Embryonic facial prominence (tissue), 1 donor: ENCODE results near the gene ZNF629.

Experiments used
- DNase-seq: peaks from one replicate; pipeline ENCODE4 v3.0.0-alpha.2; 2016; ENCODE audit errors: extremely low spot score

Gene ZNF629

GRCh38 chr16:30786115-30786935 lies 680 bp downstream of the ZNF629 start:
- no peak for DNase-seq

- DNase-seq, result no peak
Measured at GRCh38 chr16:30785126-30786106, 1.6 kb downstream of the ZNF629 start.

DNA sequence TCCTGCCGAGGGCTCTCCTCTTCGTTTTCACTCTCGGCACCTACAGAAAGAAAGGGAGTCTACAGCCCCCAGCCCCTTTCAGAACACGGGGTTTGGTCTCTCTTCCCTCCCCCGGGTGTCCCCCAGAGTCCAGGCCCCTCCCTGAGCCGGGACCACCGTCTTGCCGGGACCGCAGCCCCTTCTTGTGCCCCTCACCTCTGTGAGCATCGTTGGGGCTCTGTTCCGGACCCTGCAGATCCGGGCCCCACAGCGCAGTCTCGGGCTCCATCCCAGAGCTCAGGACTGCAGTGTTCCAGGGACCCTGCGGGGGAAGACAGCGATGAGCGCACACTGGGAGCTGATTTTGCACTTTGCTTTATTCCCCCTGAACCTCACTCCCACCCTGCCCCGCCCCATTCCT lies 2.8 kb downstream of the ZNF629 start:
- no peak for DNase-seq

DNA sequence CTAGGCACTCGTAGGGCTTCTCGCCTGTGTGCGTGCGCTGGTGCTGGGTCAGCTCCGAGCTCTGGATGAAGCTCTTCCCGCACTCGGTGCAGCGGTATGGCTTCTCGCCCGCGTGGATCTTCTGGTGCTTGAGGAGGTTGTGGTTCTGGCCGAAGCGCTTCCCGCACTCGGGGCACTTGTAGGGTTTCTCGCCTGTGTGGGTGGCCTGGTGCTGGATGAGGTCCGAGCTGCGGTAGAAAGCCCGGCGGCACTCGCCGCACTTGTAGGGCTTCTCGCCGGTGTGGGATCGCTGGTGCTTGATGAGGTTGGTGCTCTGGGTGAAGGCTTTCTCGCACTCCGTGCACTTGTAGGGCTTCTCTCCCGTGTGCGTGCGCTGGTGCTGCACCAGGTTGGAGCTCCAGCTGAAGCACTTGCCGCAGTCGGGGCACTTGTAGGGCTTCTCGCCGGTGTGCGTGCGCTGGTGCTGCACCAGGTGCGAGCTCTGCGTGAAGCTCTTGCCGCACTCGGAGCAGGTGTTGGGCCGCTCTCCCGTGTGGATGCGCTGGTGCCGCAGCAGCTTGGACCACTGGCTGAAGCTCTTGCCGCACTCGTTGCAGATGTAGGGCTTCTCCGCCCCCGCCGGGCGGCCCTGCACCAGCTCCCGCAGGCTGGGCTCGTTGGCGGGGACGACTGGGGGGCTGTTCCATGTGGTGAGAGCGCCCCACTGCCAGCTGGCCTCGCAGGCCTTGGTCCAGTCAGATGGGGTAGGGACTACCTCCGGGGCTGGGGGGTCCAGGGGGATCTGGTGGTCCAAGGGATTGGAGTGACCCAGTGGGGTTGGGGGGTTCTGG lies 3.5 kb downstream of the ZNF629 start:
- DNase-seq, result no peak

GRCh38 chr16:30782486-30783279 lies 4.3 kb downstream of the ZNF629 start:
- DNase-seq, result no peak

GRCh38 chr16:30780549-30780948 lies 6.5 kb downstream of the ZNF629 start:
- no peak for DNase-seq

- DNase-seq, result no peak
Measured at GRCh38 chr16:30780021-30780420, 7.0 kb downstream of the ZNF629 start.

DNA sequence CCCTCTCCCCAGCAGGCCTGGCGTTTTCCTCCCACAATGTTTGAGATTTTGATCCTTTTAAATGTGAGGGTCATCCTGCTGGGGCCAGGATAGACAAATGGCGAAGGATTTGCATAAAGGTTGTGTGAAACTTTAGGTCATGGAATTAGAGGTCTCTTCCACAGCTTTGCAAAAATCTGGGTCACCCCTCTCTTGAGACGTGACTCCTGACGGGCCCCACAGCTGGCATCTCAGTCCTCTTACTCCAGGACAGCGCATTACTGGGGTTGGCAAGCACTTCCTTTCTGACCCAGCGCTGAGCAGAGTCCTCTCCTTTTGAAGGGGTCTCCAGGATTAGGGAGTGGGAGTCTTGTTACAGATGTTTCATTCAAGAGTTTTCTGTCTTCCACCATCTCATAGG lies 7.4 kb downstream of the ZNF629 start:
- no peak for DNase-seq

DNA sequence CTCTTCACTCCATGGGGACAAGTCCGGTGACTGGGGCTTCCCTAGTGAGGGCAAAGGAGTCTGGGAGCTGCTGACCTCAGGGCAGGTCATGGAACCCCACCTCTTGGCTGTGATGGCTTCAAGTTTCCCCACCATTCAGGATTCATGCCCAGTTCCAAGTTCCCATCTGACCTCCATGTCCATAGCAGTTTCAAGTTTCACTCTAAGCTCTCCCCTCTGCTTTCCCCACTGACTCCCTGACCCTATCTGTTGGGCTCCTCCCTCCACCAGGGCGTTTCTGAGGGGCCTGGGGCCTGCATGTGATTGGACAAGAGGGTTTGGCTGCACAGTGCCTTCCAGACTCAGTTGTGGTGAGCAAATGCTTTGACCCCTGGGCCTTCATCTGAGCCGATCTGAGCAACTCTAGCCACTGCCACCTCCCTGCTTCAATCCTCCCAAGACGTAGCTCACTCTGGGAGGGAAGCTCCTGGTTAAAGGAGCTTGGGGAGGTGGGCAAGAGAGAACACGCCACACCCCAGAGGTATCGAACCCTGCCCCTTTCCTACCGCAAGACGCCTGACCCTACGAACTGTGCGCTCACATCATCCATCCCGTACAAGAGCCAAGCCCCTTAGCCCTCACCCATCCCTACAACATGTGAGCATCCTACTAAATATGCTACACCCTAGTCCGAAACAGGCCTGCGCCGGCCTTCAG lies 8.3 kb downstream of the ZNF629 start:
- no peak for DNase-seq

DNA sequence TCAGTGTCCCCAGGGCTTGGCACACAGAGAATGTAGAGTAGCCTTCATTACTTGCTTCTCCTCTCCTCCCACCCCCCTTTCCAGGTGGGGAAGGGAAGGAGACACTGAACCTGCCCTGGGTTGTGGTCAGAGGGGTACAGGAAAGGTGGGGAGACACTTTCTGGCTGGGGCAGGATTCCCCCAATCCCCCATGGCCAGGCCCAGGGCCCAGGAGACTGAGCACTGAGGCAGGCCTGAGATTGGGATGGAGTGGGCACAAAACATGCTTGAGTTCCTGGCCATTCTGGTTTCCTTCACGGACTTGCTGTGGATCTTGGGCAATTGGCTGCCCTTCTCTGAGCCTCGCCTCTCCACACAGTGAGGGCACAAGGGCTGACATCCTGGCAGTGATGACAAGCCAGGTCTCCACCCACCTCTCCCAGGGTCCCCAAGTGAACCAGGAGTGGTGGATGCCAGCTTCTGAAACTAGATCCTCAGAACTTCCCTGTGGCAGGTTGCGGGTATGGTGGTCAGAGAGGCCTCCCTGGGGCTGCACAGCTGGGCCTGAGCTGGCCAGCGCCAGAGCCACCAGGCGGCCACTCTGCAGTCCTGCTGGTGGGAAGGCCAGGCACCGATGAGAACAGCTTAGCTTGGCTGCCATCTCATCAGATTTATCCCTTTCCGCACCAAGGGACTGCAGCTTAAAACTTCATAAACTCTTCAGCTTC lies 9.3 kb downstream of the ZNF629 start:
- no peak for DNase-seq

DNA sequence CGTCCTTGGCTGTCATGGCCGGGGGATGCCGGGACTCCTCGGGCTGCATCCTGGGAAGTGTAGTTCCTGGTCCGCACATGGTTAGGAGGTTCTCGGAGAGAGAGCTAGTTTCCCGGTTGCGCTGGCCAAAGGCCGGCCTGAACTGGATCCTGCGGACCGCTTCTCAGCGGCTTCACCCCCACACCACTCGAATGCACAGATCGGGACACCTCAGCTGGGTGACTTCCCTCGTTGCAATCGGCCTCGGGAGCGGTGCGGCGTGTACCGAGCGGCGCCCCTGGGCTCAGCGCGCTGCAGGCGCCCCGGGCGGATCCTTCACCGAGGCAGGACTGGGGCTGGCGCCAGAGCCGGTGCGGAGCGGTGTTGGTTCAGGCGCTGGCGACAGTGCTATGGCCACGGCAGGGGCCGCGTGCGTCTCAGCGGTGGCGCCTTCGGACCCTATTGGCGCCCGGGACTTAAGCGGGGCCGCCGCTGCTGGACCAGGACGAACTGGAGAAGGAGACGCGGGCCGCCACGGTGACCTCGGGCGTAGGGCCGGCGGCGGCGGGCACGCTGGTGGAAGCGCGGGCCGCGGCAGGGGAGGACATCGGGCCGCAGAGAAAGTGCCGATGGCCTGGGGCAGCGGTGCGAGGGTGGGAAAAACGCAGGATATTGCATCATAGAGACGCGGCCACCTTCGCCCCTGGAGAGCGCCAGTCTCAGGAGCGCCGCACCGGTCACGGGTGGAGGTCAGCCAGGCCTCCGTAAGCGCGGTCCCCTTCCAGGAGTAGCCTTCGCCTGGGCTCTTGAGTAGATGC lies 11.4 kb downstream of the ZNF629 start:
- DNase-seq, result peak; percentile 55

- DNase-seq, result no peak
Measured at GRCh38 chr16:30775131-30775391, 11.9 kb downstream of the ZNF629 start.

GRCh38 chr16:30774367-30775130 lies 12.5 kb downstream of the ZNF629 start:
- no peak for DNase-seq

DNA sequence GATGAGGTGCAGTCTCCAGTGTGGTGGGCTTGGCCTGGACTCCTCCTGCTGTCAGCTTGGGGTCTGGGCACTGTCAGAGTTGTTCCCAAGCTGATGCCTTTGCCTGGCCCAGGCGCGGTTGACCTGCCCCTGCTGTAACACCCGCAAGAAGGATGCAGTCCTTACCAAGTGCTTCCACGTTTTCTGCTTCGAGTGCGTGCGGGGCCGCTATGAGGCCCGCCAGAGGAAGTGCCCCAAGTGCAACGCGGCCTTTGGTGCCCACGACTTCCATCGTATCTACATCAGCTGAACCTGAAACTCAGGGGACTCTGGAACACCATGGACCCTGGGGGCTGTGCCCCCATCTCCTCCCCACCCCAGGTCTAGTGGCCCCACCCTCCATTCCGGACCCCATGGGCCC lies 13.2 kb downstream of the ZNF629 start:
- no peak for DNase-seq

- no peak for DNase-seq
Measured at GRCh38 chr16:30771726-30772125, 15.3 kb downstream of the ZNF629 start.

DNA sequence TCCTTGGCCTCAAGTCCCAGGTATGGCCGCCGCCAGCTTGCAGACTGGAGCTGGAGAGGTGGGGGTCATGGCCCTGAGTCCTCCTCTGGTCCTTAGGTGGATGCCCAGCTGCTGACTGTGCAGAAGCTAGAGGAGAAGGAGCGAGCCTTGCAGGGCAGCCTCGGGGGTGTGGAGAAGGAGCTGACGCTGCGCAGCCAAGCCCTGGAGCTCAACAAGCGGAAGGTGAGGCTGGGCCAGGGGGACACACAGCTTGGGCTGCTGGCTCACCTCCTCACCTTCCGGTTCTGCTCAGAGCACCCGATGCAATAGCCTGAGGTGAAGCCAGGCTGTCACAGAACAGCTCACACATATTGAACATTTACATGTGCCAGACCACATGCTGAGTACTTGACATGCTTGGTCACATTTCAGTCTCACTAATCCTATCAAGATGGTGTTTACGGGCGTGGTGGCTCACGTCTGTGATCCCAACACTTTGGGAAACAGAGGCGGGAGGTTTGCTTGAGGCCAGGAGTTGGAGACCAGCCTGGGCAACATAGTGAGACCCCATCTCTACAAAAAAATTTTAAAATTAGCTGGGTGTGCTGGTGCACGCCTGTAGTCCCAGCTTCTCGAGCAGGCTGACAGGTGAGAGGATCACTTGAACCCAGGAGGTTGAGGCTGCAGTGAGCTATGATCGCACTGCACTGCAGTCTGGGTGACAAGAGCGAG lies 17.5 kb downstream of the ZNF629 start:
- no peak for DNase-seq

DNA sequence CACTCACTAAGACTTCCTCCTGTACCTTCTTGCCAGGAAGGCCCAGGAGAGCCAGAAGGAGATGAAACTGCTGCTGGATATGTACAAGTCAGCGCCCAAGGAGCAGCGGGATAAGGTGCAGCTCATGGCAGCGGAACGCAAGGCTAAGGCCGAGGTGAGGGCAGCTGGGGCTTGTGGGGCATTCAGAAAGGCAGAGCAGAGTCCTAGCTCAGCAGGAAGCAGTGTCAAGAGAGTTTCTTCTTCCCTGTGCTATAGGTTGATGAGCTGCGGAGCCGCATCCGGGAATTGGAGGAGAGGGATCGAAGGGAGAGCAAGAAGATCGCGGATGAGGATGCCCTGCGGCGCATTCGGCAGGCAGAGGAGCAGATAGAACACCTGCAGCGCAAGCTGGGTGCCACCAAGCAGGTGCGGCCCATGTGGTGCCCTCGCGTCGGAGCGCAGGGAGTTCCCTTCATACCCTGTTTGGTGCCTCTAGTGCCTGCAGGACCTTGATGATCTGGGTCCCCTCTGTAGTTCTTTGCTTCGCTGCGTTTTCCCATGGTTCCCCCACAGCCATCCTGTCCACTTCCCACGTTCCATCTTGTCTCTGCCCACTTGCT lies 18.3 kb downstream of the ZNF629 start:
- DNase-seq, result no peak
